Measurements from ENCODE around the gene PPP1R3G. TPM values are rescaled to one million over a fixed set of nuclear protein-coding genes. Genes with fewer than 3 reads are reported as not detected.

PPP1R3G gene
- total and polyA plus RNA-seq, 2 donors (not counting 1 experiment from before 2014, with no cell fraction given) = 0.72 to 3.3 TPM

GRCh38 chr6:5103250-5103649 lies 18.1 kb downstream of the PPP1R3G start:
- H4K20me1 ChIP-seq (ENCODE audit: control insufficient read depth, extremely low read depth, insufficient read depth, low read length) = no peaks in the 10 kb centered on the region
- H3K36me3 ChIP-seq (ENCODE audit: control insufficient read depth, insufficient read depth, low read length) = no peaks in the 10 kb centered on the region
- H3K27me3 ChIP-seq (ENCODE audit: control insufficient read depth, insufficient read depth, low read length) = no peaks in the 10 kb centered on the region
- H3K79me2 ChIP-seq (ENCODE audit: control insufficient read depth, insufficient read depth, low read length) = no peaks in the 10 kb centered on the region
- no peak overlapping the region for H3K4me3 ChIP-seq (replicated peaks in 1 of 4; ENCODE audit: control extremely low read depth in 1 of 4, insufficient read depth in 1 of 4, low read depth in 3 of 4, low read length in 4 of 4)
- H3K9me3 ChIP-seq (ENCODE audit: control insufficient read depth, insufficient read depth, low read depth, low read length) = no peaks in the 10 kb centered on the region
- no peak overlapping the region for H3K27ac ChIP-seq (ENCODE audit: insufficient read depth, low read length)
- no peak for TF ChIP-seq EZH2 (IDR thresholded peaks at IDR 0.05; ENCODE audit: low read length, missing control alignments)
- TF ChIP-seq CTCF (conservative IDR thresholded peaks at IDR 0.05 in 1 of 2, IDR thresholded peaks at IDR 0.05 in 1 of 2; ENCODE audit: low read depth in 1 of 2, low read length in 2 of 2) = no peak
- peak in 1 of 2 donors; percentile 55 for DNase-seq (ENCODE audit: low read depth in 2 of 2)
- no peak overlapping the region for H2AFZ ChIP-seq (ENCODE audit: low read length)
- no peak overlapping the region for H3K4me2 ChIP-seq (ENCODE audit: extremely low read depth, insufficient read depth, low read length)
- H3K9ac ChIP-seq (ENCODE audit: insufficient read depth, low read length) = no peak overlapping the region
- H3K4me1 ChIP-seq (ENCODE audit: control insufficient read depth, extremely low read depth, insufficient read depth, low read length) = no peaks in the 10 kb centered on the region

GRCh38 chr6:5104667-5105066 lies 19.5 kb downstream of the PPP1R3G start:
- no peak for DNase-seq (ENCODE audit: low read depth in 2 of 2)
- Histone ChIP-seq H2AFZ (ENCODE audit: low read length) (no peak overlapping the region), H3K9me3 (ENCODE audit: control insufficient read depth, insufficient read depth, low read depth, low read length) (no peaks in the 10 kb centered on the region), H3K4me2 (ENCODE audit: extremely low read depth, insufficient read depth, low read length) (no peak overlapping the region), H3K9ac (ENCODE audit: insufficient read depth, low read length) (no peak overlapping the region), H3K27me3 (ENCODE audit: control insufficient read depth, insufficient read depth, low read length) (no peaks in the 10 kb centered on the region), H3K4me3 (replicated peaks in 1 of 4; ENCODE audit: control extremely low read depth in 1 of 4, insufficient read depth in 1 of 4, low read depth in 3 of 4, low read length in 4 of 4) (no peak overlapping the region), H3K36me3 (ENCODE audit: control insufficient read depth, insufficient read depth, low read length) (no peaks in the 10 kb centered on the region), H4K20me1 (ENCODE audit: control insufficient read depth, extremely low read depth, insufficient read depth, low read length) (no peaks in the 10 kb centered on the region), H3K79me2 (ENCODE audit: control insufficient read depth, insufficient read depth, low read length) (no peaks in the 10 kb centered on the region), H3K4me1 (ENCODE audit: control insufficient read depth, extremely low read depth, insufficient read depth, low read length) (no peaks in the 10 kb centered on the region), H3K27ac (ENCODE audit: insufficient read depth, low read length) (no peak overlapping the region)
- no peak for TF ChIP-seq CTCF (conservative IDR thresholded peaks at IDR 0.05 in 1 of 2, IDR thresholded peaks at IDR 0.05 in 1 of 2; ENCODE audit: low read depth in 1 of 2, low read length in 2 of 2)
- no peak for TF ChIP-seq EZH2 (IDR thresholded peaks at IDR 0.05; ENCODE audit: low read length, missing control alignments)

- H3K36me3 ChIP-seq (ENCODE audit: control insufficient read depth, insufficient read depth, low read length) = no peaks in the 10 kb centered on the region
- no peak for DNase-seq (ENCODE audit: low read depth in 2 of 2)
- H3K4me3 ChIP-seq (replicated peaks in 1 of 4; ENCODE audit: control extremely low read depth in 1 of 4, insufficient read depth in 1 of 4, low read depth in 3 of 4, low read length in 4 of 4) = no peak overlapping the region
- no peaks in the 10 kb centered on the region for H3K9me3 ChIP-seq (ENCODE audit: control insufficient read depth, insufficient read depth, low read depth, low read length)
- no peaks in the 10 kb centered on the region for H3K27me3 ChIP-seq (ENCODE audit: control insufficient read depth, insufficient read depth, low read length)
- no peak overlapping the region for H3K27ac ChIP-seq (ENCODE audit: insufficient read depth, low read length)
- no peaks in the 10 kb centered on the region for H3K4me1 ChIP-seq (ENCODE audit: control insufficient read depth, extremely low read depth, insufficient read depth, low read length)
- H4K20me1 ChIP-seq (ENCODE audit: control insufficient read depth, extremely low read depth, insufficient read depth, low read length) = no peaks in the 10 kb centered on the region
- H2AFZ ChIP-seq (ENCODE audit: low read length) = no peak overlapping the region
- no peaks in the 10 kb centered on the region for H3K79me2 ChIP-seq (ENCODE audit: control insufficient read depth, insufficient read depth, low read length)
- H3K4me2 ChIP-seq (ENCODE audit: extremely low read depth, insufficient read depth, low read length) = no peak overlapping the region
- no peak for TF ChIP-seq CTCF (conservative IDR thresholded peaks at IDR 0.05 in 1 of 2, IDR thresholded peaks at IDR 0.05 in 1 of 2; ENCODE audit: low read depth in 1 of 2, low read length in 2 of 2)
- TF ChIP-seq EZH2 (IDR thresholded peaks at IDR 0.05; ENCODE audit: low read length, missing control alignments) = no peak
- no peak overlapping the region for H3K9ac ChIP-seq (ENCODE audit: insufficient read depth, low read length)
These were observed 20.0 kb downstream of the PPP1R3G start for GRCh38 chr6:5105146-5105545.

All from fibroblast of lung (primary cell).